Lower leg skin (tissue), 3 donors: ENCODE results near the gene MPP7.

Source experiments
- CTCF ChIP-seq, 3 donors: fragments of 450-650 bp; IDR thresholded peaks; one replicate each; pipeline ENCODE4 v1.5.1; 2016; ENCODE audit warnings: antibody characterized with exemption in 3 of 3, mild to moderate bottlenecking in 3 of 3, moderate library complexity in 2 of 3
- POLR2A ChIP-seq, 2 donors: fragments of 450-650 bp; IDR thresholded peaks; one replicate each; pipeline ENCODE4 v1.6.1; 2016 to 2017; ENCODE audit warnings: antibody characterized with exemption in 2 of 2, mild to moderate bottlenecking in 1 of 2, moderate library complexity in 1 of 2

DNA sequence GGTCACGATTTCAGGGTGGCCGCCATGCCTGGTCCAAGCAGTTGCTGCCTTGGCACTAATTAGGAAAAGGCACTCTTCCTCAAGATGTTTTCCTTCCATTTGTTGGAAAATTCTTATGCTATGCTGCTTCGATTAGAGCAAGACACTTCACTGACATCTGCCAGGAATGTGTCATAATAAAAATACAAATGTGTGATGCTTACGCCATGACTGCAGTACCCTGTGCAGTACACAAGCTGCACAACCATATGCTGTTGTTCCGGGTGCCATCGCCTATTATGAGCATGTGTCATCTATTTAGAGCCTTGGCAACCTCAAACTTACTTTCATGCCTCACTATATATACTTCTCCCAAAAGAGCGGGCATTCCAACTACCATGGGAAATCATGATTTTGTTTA is 14.9 kb upstream of the MPP7 start:
- no peak for TF ChIP-seq CTCF (IDR thresholded peaks at IDR 0.05)
- no peak for TF ChIP-seq POLR2A (IDR thresholded peaks at IDR 0.05)
